ENCODE data around the gene COL23A1.

Gene COL23A1

DNA sequence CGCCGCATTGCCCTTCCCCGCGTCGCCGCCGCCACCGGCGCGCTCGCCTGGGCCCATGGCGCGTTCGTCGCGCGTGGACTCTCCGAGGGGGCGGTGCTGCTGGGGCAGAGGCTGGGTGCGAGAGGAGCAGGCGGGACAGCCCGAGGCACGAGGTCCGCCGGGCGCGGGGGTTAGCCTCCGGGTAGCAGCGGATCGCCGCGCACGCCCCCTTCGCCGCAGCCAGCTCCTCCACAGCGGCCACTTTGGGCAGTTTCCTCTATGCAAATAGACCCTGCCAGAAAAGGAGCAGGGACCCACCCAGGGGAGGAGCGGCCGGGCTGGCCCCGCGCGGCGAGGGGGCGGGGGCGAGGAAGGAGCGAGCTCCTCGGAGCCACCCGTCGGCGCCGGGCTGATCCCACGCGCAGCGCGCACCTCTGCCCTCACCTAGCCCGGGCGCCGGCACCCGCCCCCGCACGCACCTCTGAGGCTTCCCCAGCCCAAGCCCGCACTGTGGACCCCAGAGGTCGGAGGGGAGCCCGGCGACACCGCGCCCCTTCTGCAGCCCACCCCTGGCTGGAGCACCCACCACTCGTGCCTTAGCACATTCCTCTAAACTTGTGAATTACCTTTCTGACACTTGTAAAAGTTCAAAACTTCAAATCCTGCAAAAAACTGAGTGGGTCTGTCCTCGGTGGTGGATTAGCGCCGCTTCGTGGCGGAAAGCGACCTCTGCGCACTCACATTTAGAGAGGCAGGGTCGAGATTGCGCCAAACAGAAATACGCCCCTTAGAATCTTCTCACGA is at the start of gene COL23A1:
Gene COL23A1 (minus strand): TSS at position 253 of the 783 bp plus-strand sequence.
- no peak within 1 kb of the TSS for H3K9ac ChIP-seq (ENCODE audit: insufficient read length)
- H3K4me3 ChIP-seq = peak within 1 kb of the TSS; percentile 23; the same call in 1 of the 2 replicates
- TF ChIP-seq EZH2 (IDR thresholded peaks at IDR 0.05) (peak; percentile 77), POLR2AphosphoS5 (IDR thresholded peaks at IDR 0.05; ENCODE audit: borderline replicate concordance, low read depth, low read length) (no peak)
- H3K36me3 ChIP-seq (ENCODE audit: insufficient read depth, low read length) = no peaks in the 10 kb centered on the region
- no peak for DNase-seq (ENCODE audit: low read depth, low spot score)
- 0 out of 2 replicates have a peak, but pooled peaks cover 3% of the 10 kb centered on the region for H3K9me3 ChIP-seq (ENCODE audit: low read depth, low read length)
- no peak within 1 kb of the TSS for H3K27ac ChIP-seq

DNA sequence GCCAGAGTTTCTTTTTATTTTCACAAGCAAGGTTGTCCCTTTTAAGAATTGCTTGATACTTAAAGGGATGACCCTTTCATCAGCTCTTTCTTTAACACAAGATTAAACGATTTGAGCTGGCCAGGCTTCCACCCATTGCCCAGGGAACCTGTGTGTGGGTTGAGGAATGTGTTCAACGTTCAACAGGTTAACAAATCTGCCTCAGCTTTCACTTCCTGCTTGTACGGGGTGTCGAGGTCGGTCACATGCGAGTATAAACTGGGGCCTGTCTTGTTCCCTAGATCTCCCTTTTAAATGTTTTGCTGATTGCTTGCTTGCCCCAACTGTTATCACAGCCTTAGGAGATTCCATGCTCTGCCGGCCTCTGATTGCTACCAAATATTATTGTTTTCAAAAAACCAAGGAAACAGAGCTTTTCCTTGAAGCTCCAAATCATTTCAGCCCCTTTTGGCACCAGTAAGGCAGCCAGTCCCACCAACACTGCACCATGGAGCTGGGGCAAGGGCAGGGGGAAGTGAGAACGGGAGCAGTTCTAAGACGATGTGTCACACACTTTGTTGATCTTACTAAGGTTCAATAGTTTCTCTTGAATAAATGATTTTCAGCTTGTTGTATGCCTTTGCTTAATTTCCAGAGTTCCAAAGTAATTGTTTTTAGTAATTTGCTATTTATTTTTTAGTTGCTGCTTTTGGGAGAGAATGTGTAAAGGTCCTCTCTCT is 47.3 kb upstream of the COL23A1 start:
- no peak for DNase-seq (ENCODE audit: low read depth, low spot score)
- Histone ChIP-seq H3K9me3 (ENCODE audit: low read depth, low read length) (no peaks in the 10 kb centered on the region), H3K36me3 (ENCODE audit: insufficient read depth, low read length) (no peaks in the 10 kb centered on the region), H3K27ac (no peak overlapping the region), H3K4me3 (no peak overlapping the region), H3K9ac (ENCODE audit: insufficient read length) (no peak overlapping the region)
- TF ChIP-seq EZH2 (IDR thresholded peaks at IDR 0.05) = no peak
- no peak for TF ChIP-seq FOXP2 (optimal IDR thresholded peaks at IDR 0.05; ENCODE audit: control extremely low read depth, extremely low read length, insufficient read depth)
- no peak for TF ChIP-seq POLR2AphosphoS5 (IDR thresholded peaks at IDR 0.05; ENCODE audit: borderline replicate concordance, low read depth, low read length)

DNA sequence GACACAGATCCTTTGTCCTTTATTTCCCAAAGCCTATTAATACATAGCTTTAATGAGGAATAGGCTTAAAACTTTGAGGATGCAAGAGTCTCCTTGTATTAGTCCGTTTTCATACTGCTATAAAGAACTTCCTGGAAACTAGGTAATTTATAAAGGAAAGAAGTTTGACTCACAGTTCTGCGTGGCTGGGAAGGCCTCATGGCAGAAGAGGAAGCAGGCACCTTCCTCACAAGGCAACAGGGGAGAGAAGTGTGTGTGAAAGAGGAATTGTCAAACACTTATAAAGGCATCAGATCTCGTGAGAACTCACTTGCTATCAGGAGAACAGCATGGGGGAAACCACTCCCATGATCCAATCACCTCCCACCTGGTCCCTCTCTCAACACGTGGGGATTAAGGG is 42.1 kb upstream of the COL23A1 start:
- Histone ChIP-seq H3K9me3 (ENCODE audit: low read depth, low read length) (no peaks in the 10 kb centered on the region; the same call in 1 of the 2 replicates), H3K27ac (no peak overlapping the region), H3K36me3 (ENCODE audit: insufficient read depth, low read length) (no peaks in the 10 kb centered on the region; the same call in 1 of the 2 replicates), H3K4me3 (no peak overlapping the region), H3K9ac (ENCODE audit: insufficient read length) (no peak overlapping the region)
- DNase-seq (ENCODE audit: low read depth, low spot score) = no peak
- no peak for TF ChIP-seq POLR2AphosphoS5 (IDR thresholded peaks at IDR 0.05; ENCODE audit: borderline replicate concordance, low read depth, low read length)
- TF ChIP-seq FOXP2 (optimal IDR thresholded peaks at IDR 0.05; ENCODE audit: control extremely low read depth, extremely low read length, insufficient read depth) = no peak
- TF ChIP-seq EZH2 (IDR thresholded peaks at IDR 0.05) = no peak

DNA sequence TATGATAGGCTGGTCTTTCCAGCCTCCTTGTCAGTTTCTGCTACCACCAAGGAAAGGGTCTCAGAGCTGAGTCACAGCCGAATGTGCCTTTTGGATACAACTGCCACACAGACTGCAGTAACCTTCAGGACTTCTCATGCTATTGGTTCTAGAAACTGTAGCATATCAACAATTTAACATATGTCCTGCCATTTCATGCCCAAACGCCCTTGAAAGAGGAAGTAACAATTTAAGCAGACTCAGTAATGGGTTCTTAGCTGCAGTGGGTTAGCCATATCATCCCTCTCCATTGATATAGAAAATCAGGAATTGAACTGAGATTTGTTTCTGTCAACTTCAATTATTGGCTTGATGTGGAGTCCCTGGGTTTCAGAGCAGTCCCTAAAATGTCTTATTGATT is 40.8 kb upstream of the COL23A1 start:
- TF ChIP-seq FOXP2 (optimal IDR thresholded peaks at IDR 0.05; ENCODE audit: control extremely low read depth, extremely low read length, insufficient read depth) (no peak), EZH2 (IDR thresholded peaks at IDR 0.05) (no peak), POLR2AphosphoS5 (IDR thresholded peaks at IDR 0.05; ENCODE audit: borderline replicate concordance, low read depth, low read length) (no peak)
- no peak for DNase-seq (ENCODE audit: low read depth, low spot score)
- Histone ChIP-seq H3K9me3 (ENCODE audit: low read depth, low read length) (no peaks in the 10 kb centered on the region; the same call in 1 of the 2 replicates), H3K9ac (ENCODE audit: insufficient read length) (no peak overlapping the region), H3K4me3 (no peak overlapping the region), H3K27ac (no peak overlapping the region), H3K36me3 (ENCODE audit: insufficient read depth, low read length) (no peaks in the 10 kb centered on the region; the same call in 1 of the 2 replicates)

DNA sequence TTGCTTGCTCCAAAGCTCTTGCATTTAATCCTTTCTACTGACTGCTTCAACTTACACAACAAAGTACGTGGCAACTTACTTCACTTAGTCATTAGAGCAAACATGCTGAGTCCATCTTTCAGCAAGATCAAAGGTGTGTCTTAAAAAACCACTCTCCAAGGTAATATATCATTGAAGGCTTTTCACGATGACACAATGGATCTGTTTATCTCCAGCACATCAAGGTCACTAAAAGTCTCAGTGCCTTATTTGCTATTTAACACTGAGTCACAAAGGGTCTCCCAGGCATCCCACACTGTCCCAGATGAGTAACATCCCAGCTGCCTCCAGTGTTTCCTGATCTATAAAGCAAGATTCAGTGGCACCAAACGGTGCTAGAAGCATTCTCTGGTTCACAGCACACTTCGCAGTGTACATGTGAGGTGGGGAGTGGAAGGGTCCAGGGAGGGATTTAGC is 40.3 kb upstream of the COL23A1 start:
- Histone ChIP-seq H3K27ac (no peak overlapping the region), H3K9ac (ENCODE audit: insufficient read length) (no peak overlapping the region)

DNA sequence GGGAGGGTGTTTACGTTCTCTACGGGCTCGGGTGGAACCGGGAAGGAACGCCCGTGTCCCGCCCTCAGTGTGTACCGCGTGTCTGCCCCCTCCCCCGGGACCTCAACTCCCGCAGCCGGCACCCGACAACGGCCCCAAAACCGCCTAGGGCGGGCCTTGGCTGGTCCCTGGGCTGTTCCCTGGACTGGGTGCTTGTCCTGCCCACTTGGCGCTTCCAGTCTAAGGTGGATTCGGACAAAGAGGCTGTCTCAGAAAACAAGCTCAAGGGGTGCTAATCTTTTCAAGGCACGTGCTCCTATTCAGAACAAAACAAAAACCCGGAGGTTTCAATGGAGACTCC is 37.0 kb upstream of the COL23A1 start:
- TF ChIP-seq FOXP2 (optimal IDR thresholded peaks at IDR 0.05; ENCODE audit: control extremely low read depth, extremely low read length, insufficient read depth) = no peak
- no peak for TF ChIP-seq POLR2AphosphoS5 (IDR thresholded peaks at IDR 0.05; ENCODE audit: borderline replicate concordance, low read depth, low read length)
- TF ChIP-seq EZH2 (IDR thresholded peaks at IDR 0.05) = no peak
- Histone ChIP-seq H3K27ac (no peak overlapping the region), H3K9me3 (ENCODE audit: low read depth, low read length) (no peaks in the 10 kb centered on the region; the same call in 1 of the 2 replicates), H3K36me3 (ENCODE audit: insufficient read depth, low read length) (peaks cover 10% of the 10 kb centered on the region), H3K9ac (ENCODE audit: insufficient read length) (no peak overlapping the region), H3K4me3 (peak overlapping the region; percentile 57; the same call in 1 of the 2 replicates)
- no peak for DNase-seq (ENCODE audit: low read depth, low spot score)

More for the DNA sequence above, 40.3 kb upstream of the COL23A1 start:
- H3K36me3 ChIP-seq (ENCODE audit: insufficient read depth, low read length) = no peaks in the 10 kb centered on the region; the same call in 1 of the 2 replicates
- no peak overlapping the region for H3K4me3 ChIP-seq
- TF ChIP-seq POLR2AphosphoS5 (IDR thresholded peaks at IDR 0.05; ENCODE audit: borderline replicate concordance, low read depth, low read length) (no peak), FOXP2 (optimal IDR thresholded peaks at IDR 0.05; ENCODE audit: control extremely low read depth, extremely low read length, insufficient read depth) (no peak)
- no peaks in the 10 kb centered on the region; the same call in 1 of the 2 replicates for H3K9me3 ChIP-seq (ENCODE audit: low read depth, low read length)
- no peak for DNase-seq (ENCODE audit: low read depth, low spot score)

DNA sequence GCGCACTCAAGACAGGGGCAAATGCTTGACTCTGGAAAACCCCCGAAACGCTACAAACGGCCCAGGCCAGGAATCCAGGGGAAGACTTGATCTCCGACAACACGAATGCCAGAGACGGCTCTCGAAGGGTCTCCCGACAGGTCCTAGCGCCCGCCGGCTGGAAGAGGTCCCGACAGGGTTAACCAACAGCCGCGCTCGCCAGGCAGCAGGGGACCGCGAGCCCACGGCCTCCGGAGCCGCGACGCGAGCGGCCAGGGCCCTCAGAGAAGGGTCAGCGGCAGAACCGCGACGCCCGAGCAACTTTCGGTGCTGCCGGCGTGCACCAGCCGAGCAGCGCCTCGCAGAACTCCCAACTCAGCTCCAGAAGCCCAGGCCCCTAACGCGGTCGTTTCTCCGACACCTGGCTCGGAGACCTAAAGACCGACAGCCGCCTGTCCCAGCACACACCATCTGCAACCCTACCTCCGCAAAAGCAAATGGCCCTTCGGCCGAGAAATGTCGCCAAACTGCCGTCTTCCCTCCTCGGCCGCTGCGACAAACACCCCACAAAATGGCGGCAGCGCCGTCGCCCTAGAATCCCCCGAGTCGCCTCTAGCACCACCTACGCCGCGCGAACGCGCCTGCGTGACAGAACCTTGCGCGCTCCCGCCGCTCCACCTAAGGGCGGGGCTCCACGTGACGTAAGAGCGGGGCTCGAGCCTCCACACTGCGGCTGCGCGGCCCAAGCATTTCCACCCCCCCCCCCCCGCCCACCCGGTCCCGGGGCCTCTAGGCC is 36.5 kb upstream of the COL23A1 start, which contains the start of gene CLK4:
Gene CLK4 (minus strand): TSS at position 567 of the 775 bp plus-strand sequence. CDS start 3,634 bp downstream, outside the sequence.
- H3K9ac ChIP-seq (ENCODE audit: insufficient read length) = peak within 1 kb of the TSS; percentile 96
- H3K36me3 ChIP-seq (ENCODE audit: insufficient read depth, low read length) = peaks cover 16% of the 10 kb centered on the region
- H3K4me3 ChIP-seq = peak within 1 kb of the TSS; percentile 100
- no peaks in the 10 kb centered on the region; the same call in 1 of the 2 replicates for H3K9me3 ChIP-seq (ENCODE audit: low read depth, low read length)
- TF ChIP-seq FOXP2 (optimal IDR thresholded peaks at IDR 0.05; ENCODE audit: control extremely low read depth, extremely low read length, insufficient read depth) = no peak
- TF ChIP-seq POLR2AphosphoS5 (IDR thresholded peaks at IDR 0.05; ENCODE audit: borderline replicate concordance, low read depth, low read length) = peak; percentile 95
- no peak for TF ChIP-seq EZH2 (IDR thresholded peaks at IDR 0.05)
- DNase-seq (ENCODE audit: low read depth, low spot score) = no peak
- H3K27ac ChIP-seq = peak within 1 kb of the TSS; percentile 87

Measured in SK-N-MC (cell line).